ENCODE data around the gene LIPC.

- no peak for TF ChIP-seq JUND (IDR thresholded peaks at IDR 0.05)
- TF ChIP-seq CTCF (IDR thresholded peaks at IDR 0.05 in 2 of 3, conservative IDR thresholded peaks at IDR 0.05 in 1 of 3; ENCODE audit: borderline replicate concordance in 1 of 3, insufficient read depth in 1 of 3, low read depth in 2 of 3, low read length in 2 of 3), result no peak
- TF ChIP-seq EZH2 (IDR thresholded peaks at IDR 0.05), result no peak
- TF ChIP-seq ZFX (IDR thresholded peaks at IDR 0.05), result no peak
- TF ChIP-seq POLR2A (IDR thresholded peaks at IDR 0.05; ENCODE audit: borderline replicate concordance, extremely low read depth, insufficient read depth, insufficient read length), result no peak
- TF ChIP-seq REST (IDR thresholded peaks at IDR 0.05; ENCODE audit: low read depth), result no peak
- no peak for TF ChIP-seq ATF3 (IDR thresholded peaks at IDR 0.05)
- no peak for TF ChIP-seq ZBTB33 (IDR thresholded peaks at IDR 0.05; ENCODE audit: extremely low read depth, insufficient replicate concordance, low read length)
- TF ChIP-seq ZNF274 (IDR thresholded peaks at IDR 0.05; ENCODE audit: low read depth, low read length), result no peak
- TF ChIP-seq MAX (IDR thresholded peaks at IDR 0.05), result no peak
- TF ChIP-seq EGR1 (IDR thresholded peaks at IDR 0.05; ENCODE audit: low read depth), result no peak
- no peak for TF ChIP-seq SRF (IDR thresholded peaks at IDR 0.05; ENCODE audit: low read depth)
- TF ChIP-seq RAD21 (IDR thresholded peaks at IDR 0.05; ENCODE audit: low read depth), result no peak
These were observed 10.3 kb downstream of the LIPC start for GRCh38 chr15:58442122-58442521.
